Breast epithelium (tissue), 3 donors: Measurements from ENCODE around the gene CDCA4.

Experiments used
- POLR2A ChIP-seq: fragments of 450-650 bp; IDR thresholded peaks from one replicate; pipeline ENCODE4 v1.6.1; 2016; ENCODE audit warnings: antibody characterized with exemption, mild to moderate bottlenecking, moderate library complexity
- POLR2AphosphoS5 ChIP-seq, 3 donors: sonication (generic); formaldehyde crosslinking; IDR thresholded peaks; one replicate each; pipeline ENCODE4 v1.6.1; 2017; ENCODE audit warnings: antibody characterized with exemption in 3 of 3
- TF ChIP-seq, protein P1 (sequence below), 3 donors: fragments of 450-650 bp; IDR thresholded peaks; one replicate each; pipeline ENCODE4 v1.5.1; 2016 to 2017; ENCODE audit warnings: antibody characterized with exemption in 3 of 3, mild to moderate bottlenecking in 3 of 3, moderate library complexity in 3 of 3

- TF ChIP-seq, protein P1, sequence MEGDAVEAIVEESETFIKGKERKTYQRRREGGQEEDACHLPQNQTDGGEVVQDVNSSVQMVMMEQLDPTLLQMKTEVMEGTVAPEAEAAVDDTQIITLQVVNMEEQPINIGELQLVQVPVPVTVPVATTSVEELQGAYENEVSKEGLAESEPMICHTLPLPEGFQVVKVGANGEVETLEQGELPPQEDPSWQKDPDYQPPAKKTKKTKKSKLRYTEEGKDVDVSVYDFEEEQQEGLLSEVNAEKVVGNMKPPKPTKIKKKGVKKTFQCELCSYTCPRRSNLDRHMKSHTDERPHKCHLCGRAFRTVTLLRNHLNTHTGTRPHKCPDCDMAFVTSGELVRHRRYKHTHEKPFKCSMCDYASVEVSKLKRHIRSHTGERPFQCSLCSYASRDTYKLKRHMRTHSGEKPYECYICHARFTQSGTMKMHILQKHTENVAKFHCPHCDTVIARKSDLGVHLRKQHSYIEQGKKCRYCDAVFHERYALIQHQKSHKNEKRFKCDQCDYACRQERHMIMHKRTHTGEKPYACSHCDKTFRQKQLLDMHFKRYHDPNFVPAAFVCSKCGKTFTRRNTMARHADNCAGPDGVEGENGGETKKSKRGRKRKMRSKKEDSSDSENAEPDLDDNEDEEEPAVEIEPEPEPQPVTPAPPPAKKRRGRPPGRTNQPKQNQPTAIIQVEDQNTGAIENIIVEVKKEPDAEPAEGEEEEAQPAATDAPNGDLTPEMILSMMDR (IDR thresholded peaks at IDR 0.05), result no peak
- no peak for TF ChIP-seq POLR2A
- no peak for TF ChIP-seq POLR2AphosphoS5 (IDR thresholded peaks at IDR 0.05)
Observed at GRCh38 chr14:104998801-104999200, 22.1 kb downstream of the CDCA4 start.
